Stomach (tissue), 9 donors: ENCODE results near the gene GDNF. TPM values are rescaled to one million over a fixed set of nuclear protein-coding genes. Genes with fewer than 3 reads are reported as not detected.

ENCODE experiments used
- DNase-seq, 2 donors: peaks; one replicate each; pipeline versions ENCODE4 v3.0.0 to v3.0.0-alpha.2; 2013 to 2019
- H3K27ac ChIP-seq, 5 donors: fragments of 200-600 bp in 4 of 5; sonication (generic) in 4 of 5; one replicate each; pipeline ENCODE4 v1.5.1; 2013 to 2019; ENCODE audit warnings: mild to moderate bottlenecking in 1 of 5, moderate library complexity in 1 of 5
- H3K27me3 ChIP-seq, 3 donors: fragments of 200-600 bp; sonication (generic); one replicate each; pipeline ENCODE4 v1.5.1; 2017 to 2019; ENCODE audit warnings: mixed run types in 1 of 3
- H3K36me3 ChIP-seq, 4 donors: fragments of 200-600 bp; sonication (generic); 1 replicate in 3 of 4; 2 replicates in 1 of 4; pipeline ENCODE4 v1.5.1; 2016 to 2019
- H3K4me1 ChIP-seq, 4 donors: fragments of 200-600 bp; sonication (generic); one replicate each; pipeline ENCODE4 v1.5.1; 2016 to 2019
- H3K4me3 ChIP-seq, 4 donors: fragments of 200-600 bp; sonication (generic) in 3 of 4; one replicate each; pipeline ENCODE4 v1.5.1; 2016 to 2019; ENCODE audit warnings: mild to moderate bottlenecking in 1 of 4
- H3K9me3 ChIP-seq, 4 donors: fragments of 200-600 bp; sonication (generic); one replicate each; pipeline ENCODE4 v1.5.1; 2016 to 2019
- EP300 ChIP-seq: sonication (generic); formaldehyde crosslinking; IDR thresholded peaks from one replicate; pipeline ENCODE4 v1.6.1; 2017; ENCODE audit warnings: antibody characterized with exemption
- POLR2A ChIP-seq, 4 donors: fragments of 450-650 bp; IDR thresholded peaks; one replicate each; pipeline ENCODE4 v1.6.1; 2016; ENCODE audit warnings: antibody characterized with exemption in 4 of 4, control low read depth in 2 of 4, mild to moderate bottlenecking in 1 of 4, moderate library complexity in 1 of 4
- POLR2AphosphoS5 ChIP-seq, 3 donors: sonication (generic); formaldehyde crosslinking; IDR thresholded peaks; one replicate each; pipeline ENCODE4 v1.6.1; 2016; ENCODE audit warnings: antibody characterized with exemption in 3 of 3
- WGBS, 5 donors: extraction: QIAGEN DNeasy Blood & Tissue Kit in 3 of 5; methylation state at CpG; one replicate each; pipeline versions ENCODE4 v1.1.5 to v1.1.7; 2013 to 2018; 5-methylcytosine and 5-hydroxymethylcytosine counted together
- intact Hi-C: fragments of 100-400 bp; cut with DNase I; formaldehyde crosslinking; loops from one replicate; pipeline ENCODE4 v1.15.1; 2023; ENCODE audit warnings: low total_unique reads
- polyA plus RNA-seq, 3 donors: library from polyadenylated mRNA; stranded (reverse); fragments of 200-250 nt; gene quantifications; one replicate each; pipeline ENCODE4 v1.2.3, GENCODE V29; 2013
- total RNA-seq, 5 donors: library from RNA; depleted of rRNA; stranded (reverse); fragments of >200 nt; gene quantifications; one replicate each; pipeline versions ENCODE4 v1.1.0 to v1.2.3, GENCODE V29; 2014 to 2016
- TF ChIP-seq, protein P1 (sequence below), 7 experiments: fragments of 450-650 bp in 4 of 7; fragments of 200-600 bp in 3 of 7; sonication (generic) in 3 of 7; IDR thresholded peaks; one replicate each; pipeline ENCODE4 v1.5.1; 2016 to 2019; ENCODE audit warnings: antibody characterized with exemption in 7 of 7, control low read depth in 2 of 7, mild to moderate bottlenecking in 1 of 7
- donor health status: healthy with polysubstance abuse.
- donor health status: Bipolar disorder and iron deficiency.
- donor health status: healthy.

Gene GDNF
- total and polyA plus RNA-seq, 8 donors, result 0.29 to 1.1 (median 0.73) TPM; not detected in 2

DNA sequence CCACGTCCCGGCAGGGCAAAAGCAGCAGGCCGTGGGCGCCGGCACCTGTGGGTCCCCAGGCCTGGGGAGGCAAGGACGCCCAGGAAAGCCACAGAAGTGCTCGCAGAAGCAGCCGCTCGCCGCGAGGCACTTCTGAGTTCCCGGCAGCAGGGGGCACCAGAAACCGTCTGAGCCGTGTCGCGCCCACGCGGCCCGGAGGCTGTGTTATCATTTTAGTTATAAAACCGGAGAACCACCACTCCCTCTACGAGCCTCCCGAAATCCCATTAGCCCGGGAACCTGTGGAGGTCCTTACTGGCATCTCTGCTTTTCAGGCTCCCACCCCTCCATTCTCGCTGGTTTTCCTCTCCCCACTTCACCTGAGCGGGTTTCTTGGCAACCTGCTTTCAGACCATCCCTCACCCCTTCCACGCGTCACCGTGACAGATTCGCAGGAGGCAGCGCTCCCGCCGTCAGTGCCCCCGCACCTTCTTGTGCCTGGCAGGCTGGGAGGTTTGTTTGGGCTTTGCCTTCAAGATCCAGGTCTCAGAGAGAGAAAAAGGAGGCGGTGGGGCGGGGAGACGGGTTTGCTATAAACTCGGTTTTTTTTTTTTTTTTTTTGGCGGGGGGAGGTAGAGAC, 2.3 kb downstream of the GDNF start:
- H3K4me3 ChIP-seq, result peak overlapping the region; percentile 48 to 53 (median 51)
- intact Hi-C loops, result loop anchor here (5.0 kb wide), 1 partner anchor 355 kb away; no protein-coding TSS in a partner anchor
- TF ChIP-seq, protein P1, sequence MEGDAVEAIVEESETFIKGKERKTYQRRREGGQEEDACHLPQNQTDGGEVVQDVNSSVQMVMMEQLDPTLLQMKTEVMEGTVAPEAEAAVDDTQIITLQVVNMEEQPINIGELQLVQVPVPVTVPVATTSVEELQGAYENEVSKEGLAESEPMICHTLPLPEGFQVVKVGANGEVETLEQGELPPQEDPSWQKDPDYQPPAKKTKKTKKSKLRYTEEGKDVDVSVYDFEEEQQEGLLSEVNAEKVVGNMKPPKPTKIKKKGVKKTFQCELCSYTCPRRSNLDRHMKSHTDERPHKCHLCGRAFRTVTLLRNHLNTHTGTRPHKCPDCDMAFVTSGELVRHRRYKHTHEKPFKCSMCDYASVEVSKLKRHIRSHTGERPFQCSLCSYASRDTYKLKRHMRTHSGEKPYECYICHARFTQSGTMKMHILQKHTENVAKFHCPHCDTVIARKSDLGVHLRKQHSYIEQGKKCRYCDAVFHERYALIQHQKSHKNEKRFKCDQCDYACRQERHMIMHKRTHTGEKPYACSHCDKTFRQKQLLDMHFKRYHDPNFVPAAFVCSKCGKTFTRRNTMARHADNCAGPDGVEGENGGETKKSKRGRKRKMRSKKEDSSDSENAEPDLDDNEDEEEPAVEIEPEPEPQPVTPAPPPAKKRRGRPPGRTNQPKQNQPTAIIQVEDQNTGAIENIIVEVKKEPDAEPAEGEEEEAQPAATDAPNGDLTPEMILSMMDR (IDR thresholded peaks at IDR 0.05), result peak in 5 of 7 experiments; percentile 45 to 70 (median 59)
- TF ChIP-seq POLR2AphosphoS5 (IDR thresholded peaks at IDR 0.05), result no peak
- H3K4me1 ChIP-seq, result peaks cover 40 to 70% (median 55%) of the 10 kb centered on the region in 4 donors
- peaks cover 8 to 100% (median 80%) of the 10 kb centered on the region in 3 donors for H3K27me3 ChIP-seq
- no peaks in the 10 kb centered on the region for H3K36me3 ChIP-seq
- H3K27ac ChIP-seq, result peak overlapping the region; percentile 28 to 87 (median 76)
- 2 to 5% (median 3%) methylated on average over 31 to 38 of the region's 38 CpGs for WGBS, 5 donors
- DNase-seq, result peak; percentile 61 to 92
- no peaks in the 10 kb centered on the region for H3K9me3 ChIP-seq

DNA sequence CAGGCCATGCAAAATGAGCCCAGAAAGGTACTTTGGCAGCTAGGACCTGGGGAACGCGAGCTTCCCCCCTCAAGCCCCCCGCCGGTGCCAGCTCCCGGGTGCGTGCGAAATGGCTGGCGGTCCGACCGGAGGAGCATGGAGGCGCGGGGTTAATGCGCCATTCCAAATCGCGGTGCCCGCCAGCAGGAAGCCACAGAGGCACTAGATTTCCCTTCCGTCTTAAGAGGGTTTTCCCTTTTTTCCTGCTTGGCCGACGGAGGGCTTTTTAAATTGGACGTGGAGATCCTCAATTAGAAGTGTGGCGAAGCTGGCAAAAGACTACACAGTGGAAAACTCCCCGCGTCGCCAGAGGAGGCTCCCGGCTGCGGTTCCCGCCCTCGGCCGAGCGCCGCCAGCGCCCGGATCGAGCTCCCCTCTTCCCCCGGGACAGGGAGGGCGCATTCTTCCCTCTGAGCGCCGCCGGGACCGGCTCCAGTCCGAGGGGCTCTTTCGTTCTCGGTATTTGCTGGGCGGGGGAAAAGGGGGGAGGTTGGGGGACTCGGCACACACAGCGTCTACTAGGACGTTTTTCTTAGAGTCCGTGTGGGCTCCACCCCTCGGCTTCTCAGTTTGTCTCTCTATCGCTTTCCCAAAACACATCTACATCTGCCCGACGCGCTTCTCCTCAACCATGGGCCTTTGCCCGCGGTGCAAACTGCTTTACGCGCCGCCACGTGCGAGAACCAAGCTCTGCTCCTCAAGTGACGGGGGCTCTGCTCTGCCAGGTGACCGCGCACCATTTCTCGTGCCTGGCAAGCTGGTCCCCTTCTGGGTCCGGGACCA, 3.0 kb downstream of the GDNF start:
- H3K4me3 ChIP-seq, result peak overlapping the region; percentile 48 to 53 (median 51)
- 2 to 6% (median 5%) methylated on average over 51 to 65 of the region's 65 CpGs for WGBS, 5 donors
- peak in 1 of 2 donors; percentile 72 for DNase-seq
- intact Hi-C loops, result loop anchor here (5.0 kb wide), 1 partner anchor 355 kb away; no protein-coding TSS in a partner anchor
- no peak for TF ChIP-seq POLR2A (IDR thresholded peaks at IDR 0.05)
- no peak for TF ChIP-seq EP300
- TF ChIP-seq, protein P1 (IDR thresholded peaks at IDR 0.05), result no peak
- TF ChIP-seq POLR2AphosphoS5 (IDR thresholded peaks at IDR 0.05), result no peak
- H3K27me3 ChIP-seq, result peaks cover 8 to 93% (median 75%) of the 10 kb centered on the region in 3 donors
- H3K27ac ChIP-seq, result peak overlapping the region; percentile 28 to 87 (median 76)
- peaks cover 40 to 77% (median 56%) of the 10 kb centered on the region in 4 donors for H3K4me1 ChIP-seq
- no peaks in the 10 kb centered on the region for H3K36me3 ChIP-seq
- H3K9me3 ChIP-seq, result no peaks in the 10 kb centered on the region

DNA sequence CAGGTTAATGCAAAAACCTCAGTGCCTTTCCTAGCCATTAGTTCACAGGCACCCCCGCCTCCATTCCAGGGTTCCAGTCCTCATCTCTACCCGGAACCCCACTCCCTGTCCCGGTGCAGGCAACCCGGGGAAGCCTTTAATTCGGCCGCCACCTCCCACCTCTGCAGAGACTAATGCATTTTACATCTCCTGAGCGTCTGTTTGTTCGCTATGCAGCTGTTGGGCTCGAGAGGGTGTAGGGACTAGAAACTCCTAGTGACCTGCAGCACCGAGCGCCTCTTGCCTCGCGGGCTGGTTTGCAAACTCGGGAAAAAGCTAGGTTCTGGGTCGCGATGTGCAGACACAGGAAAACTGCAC, 3.6 kb downstream of the GDNF start:
- no peaks in the 10 kb centered on the region for H3K9me3 ChIP-seq
- no peaks in the 10 kb centered on the region for H3K36me3 ChIP-seq
- H3K4me1 ChIP-seq, result peaks cover 40 to 82% (median 56%) of the 10 kb centered on the region in 4 donors
- H3K27me3 ChIP-seq, result peaks cover 8 to 87% (median 76%) of the 10 kb centered on the region in 3 donors
- DNase-seq, result no peak
- peak overlapping the region in 2 of 5 donors; percentile 76 to 87 for H3K27ac ChIP-seq
- intact Hi-C loops, result loop anchor here (5.0 kb wide), 1 partner anchor 356 kb away; no protein-coding TSS in a partner anchor
- WGBS, 5 donors, result 9 to 22% (median 12%) methylated on average over 7 to 16 of the region's 16 CpGs
- H3K4me3 ChIP-seq, result peak overlapping the region; percentile 48 to 53 (median 51)
- TF ChIP-seq POLR2AphosphoS5 (IDR thresholded peaks at IDR 0.05) (no peak), POLR2A (IDR thresholded peaks at IDR 0.05) (no peak), EP300 (no peak)
- TF ChIP-seq, protein P1 (IDR thresholded peaks at IDR 0.05), result no peak

DNA sequence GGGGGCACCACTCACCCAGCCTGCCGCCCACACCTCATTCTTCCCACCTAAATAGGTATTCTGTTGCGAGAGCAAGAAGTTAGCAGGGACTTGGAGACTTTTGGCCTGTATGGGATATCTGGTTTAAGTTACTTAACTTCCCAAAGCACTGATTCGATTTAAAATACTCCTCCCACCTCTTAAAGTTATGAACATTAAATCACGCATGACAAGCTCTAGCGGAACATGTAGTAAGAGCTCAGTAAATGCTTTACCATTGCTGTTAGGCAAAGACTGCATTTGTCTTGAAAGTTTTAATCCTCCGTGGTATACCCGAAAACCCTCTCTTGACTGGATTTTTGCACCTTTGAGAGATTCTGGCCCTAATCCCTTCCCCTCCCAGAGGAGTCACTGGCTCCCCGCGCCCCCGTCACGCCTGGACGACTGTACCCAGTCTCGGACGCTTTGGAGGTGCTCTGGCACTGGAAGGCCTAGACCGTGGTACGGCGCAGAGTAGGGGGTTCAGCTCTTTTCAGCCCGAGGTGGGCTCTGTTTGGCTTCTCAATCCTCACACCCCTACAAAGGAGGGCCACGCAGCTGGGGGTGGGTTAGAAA, 4.4 kb downstream of the GDNF start:
- 44 to 56% (median 47%) methylated on average over 19 of the region's 19 CpGs for WGBS, 5 donors
- Histone ChIP-seq H3K4me3 (peak overlapping the region; percentile 35 to 52 (median 38)), H3K9me3 (no peaks in the 10 kb centered on the region), H3K4me1 (peaks cover 36 to 76% (median 54%) of the 10 kb centered on the region in 4 donors), H3K27ac (peak overlapping the region in 3 of 5 donors; percentile 33 to 82 (median 54)), H3K27me3 (peaks cover 8 to 83% (median 69%) of the 10 kb centered on the region in 3 donors), H3K36me3 (no peaks in the 10 kb centered on the region)
- TF ChIP-seq POLR2AphosphoS5 (IDR thresholded peaks at IDR 0.05) (no peak), EP300 (no peak), POLR2A (IDR thresholded peaks at IDR 0.05) (no peak)
- TF ChIP-seq, protein P1 (IDR thresholded peaks at IDR 0.05), result no peak
- peak in 1 of 2 donors; percentile 35 for DNase-seq
- intact Hi-C loops, result loop anchor here (5.0 kb wide), 1 partner anchor 357 kb away; no protein-coding TSS in a partner anchor
